HG03442 (cell line): ENCODE data around the gene PBX2.
A peak's percentile ranks its signal among the peaks of the same experiment; 100 is the strongest.
"Not testable (repeated sequence)": the region's sequence is repeated elsewhere in the genome, so short reads cannot be mapped to it uniquely, and the experiment has no call there.

Source experiments
- ATAC-seq: cut with Tn5 transposase; IDR thresholded peaks from one replicate; pipeline ENCODE4 v1.9.1; 2021; ENCODE audit warnings: mild to moderate bottlenecking, moderate library complexity; ENCODE audit not compliant: unreplicated experiment

The PBX2 gene

GRCh38 chr6:32190054-32190851 is at the start of gene PBX2:
Gene PBX2 (minus strand): TSS chr6:32190202. CDS start chr6:32189915, 287 bp downstream.
- peak; percentile 49 for ATAC-seq

- no peak for ATAC-seq
Measured at GRCh38 chr6:32239462-32239861, 49.5 kb upstream of the PBX2 start.

GRCh38 chr6:32234934-32235333 is 44.9 kb upstream of the PBX2 start:
- no peak for ATAC-seq

GRCh38 chr6:32226434-32226833 is 36.4 kb upstream of the PBX2 start:
- ATAC-seq: no peak

GRCh38 chr6:32224696-32225095 is 34.7 kb upstream of the PBX2 start:
- no peak for ATAC-seq

- ATAC-seq: no peak
Measured at GRCh38 chr6:32223258-32224235, 33.5 kb upstream of the PBX2 start, which contains the start of gene NOTCH4. Gene NOTCH4 (minus strand): TSS chr6:32224067. CDS start chr6:32223928, 139 bp downstream.

GRCh38 chr6:32222333-32223230 is 32.6 kb upstream of the PBX2 start:
- ATAC-seq: no peak

GRCh38 chr6:32220021-32220420 is 30.0 kb upstream of the PBX2 start:
- no peak for ATAC-seq

- ATAC-seq: no peak
Measured at GRCh38 chr6:32218167-32218566, 28.2 kb upstream of the PBX2 start.

GRCh38 chr6:32216998-32217397 is 27.0 kb upstream of the PBX2 start:
- no peak for ATAC-seq

GRCh38 chr6:32216285-32216684 is 26.3 kb upstream of the PBX2 start:
- ATAC-seq: no peak

- ATAC-seq: no peak
Measured at GRCh38 chr6:32215617-32216016, 25.6 kb upstream of the PBX2 start.

- no peak for ATAC-seq
Measured at GRCh38 chr6:32214126-32214525, 24.1 kb upstream of the PBX2 start.

- no peak for ATAC-seq
Measured at GRCh38 chr6:32213649-32214048, 23.6 kb upstream of the PBX2 start.

GRCh38 chr6:32212076-32212760 is 22.2 kb upstream of the PBX2 start:
- ATAC-seq: no peak

GRCh38 chr6:32211432-32211831 is 21.4 kb upstream of the PBX2 start:
- ATAC-seq: not testable (repeated sequence)

- ATAC-seq: no peak
Measured at GRCh38 chr6:32210191-32210601, 20.2 kb upstream of the PBX2 start.

- no peak for ATAC-seq
Measured at GRCh38 chr6:32208996-32209395, 19.0 kb upstream of the PBX2 start.

GRCh38 chr6:32204268-32204715 is 14.3 kb upstream of the PBX2 start:
- ATAC-seq: no peak
